Neural cell (in vitro differentiated cells): ENCODE data around the gene DHRS3. TPM values are rescaled to one million over a fixed set of nuclear protein-coding genes. Genes with fewer than 3 reads are reported as not detected.

Source experiments
- H2AFZ ChIP-seq: fragments of 200-600, 300-800 bp; sonication (generic), shearing (Covaris generic); 2 replicates; pipeline ENCODE4 v1.6.0; 2014; ENCODE audit warnings: low read depth, mild to moderate bottlenecking, antibody characterized with exemption, low read length, moderate library complexity
- H3F3A ChIP-seq: fragments of 200-600 bp; shearing (Covaris generic); 2 replicates; pipeline ENCODE4 v1.6.1; 2016; ENCODE audit warnings: mild to moderate bottlenecking, moderate library complexity, mixed read lengths, antibody characterized with exemption, low read length; ENCODE audit not compliant: insufficient read depth, poor library complexity, severe bottlenecking
- H3K27ac ChIP-seq: fragments of 200-600, 300-800 bp; sonication (generic), shearing (Covaris generic); 2 replicates; pipeline ENCODE4 v1.5.1; 2014; ENCODE audit warnings: mild to moderate bottlenecking, low read length, moderate library complexity
- H3K27me3 ChIP-seq: fragments of 300-800, 200-600 bp; sonication (generic), shearing (Covaris generic); 2 replicates; pipeline ENCODE4 v1.6.0; 2014; ENCODE audit warnings: mild to moderate bottlenecking, low read depth, low read length, moderate library complexity; ENCODE audit not compliant: insufficient read depth
- H3K36me3 ChIP-seq: fragments of 300-800, 200-600 bp; sonication (generic), shearing (Covaris generic); 2 replicates; pipeline ENCODE4 v1.5.1; 2014; ENCODE audit warnings: mild to moderate bottlenecking, antibody characterized with exemption, low read length, moderate library complexity; ENCODE audit not compliant: insufficient read depth
- H3K4me2 ChIP-seq: fragments of 300-800, 200-600 bp; sonication (generic), shearing (Covaris generic); 2 replicates; pipeline ENCODE4 v1.6.0; 2014; ENCODE audit warnings: mild to moderate bottlenecking, low read length
- H3K4me3 ChIP-seq: fragments of 300-800, 200-600 bp; sonication (generic), shearing (Covaris generic); 2 replicates; pipeline ENCODE4 v1.5.1; 2014; ENCODE audit warnings: mild to moderate bottlenecking, low read length, moderate library complexity
- H3K79me2 ChIP-seq: fragments of 200-600 bp; shearing (Covaris generic); replicated peaks from 2 replicates; pipeline ENCODE4 v1.6.0; 2014; ENCODE audit warnings: mild to moderate bottlenecking, low read length, moderate library complexity; ENCODE audit not compliant: insufficient read depth
- H3K9ac ChIP-seq: fragments of 300-800, 200-600 bp; sonication (generic), shearing (Covaris generic); 2 replicates; pipeline ENCODE4 v1.6.1; 2016; ENCODE audit warnings: mild to moderate bottlenecking, low read length, mixed read lengths
- H3K9me2 ChIP-seq: fragments of 200-600 bp; shearing (Covaris generic); 2 replicates; pipeline ENCODE4 v1.6.1; 2016; ENCODE audit warnings: mild to moderate bottlenecking, low read length, mixed read lengths; ENCODE audit not compliant: insufficient read depth
- H3K9me3 ChIP-seq: fragments of 200-600, 300-800 bp; sonication (generic), shearing (Covaris generic); 2 replicates; pipeline ENCODE4 v1.6.1; 2016; ENCODE audit warnings: mild to moderate bottlenecking, mixed run types, low read length, moderate library complexity, mixed read lengths
- H4K20me1 ChIP-seq: fragments of 200-600 bp; shearing (Covaris generic); 2 replicates; pipeline ENCODE4 v1.6.1; 2016; ENCODE audit warnings: mild to moderate bottlenecking, mixed run types; ENCODE audit not compliant: insufficient read depth
- CTCF ChIP-seq: fragments of 450-650 bp; IDR thresholded peaks from 2 replicates; pipeline ENCODE4 v1.5.1; 2014; ENCODE audit warnings: antibody characterized with exemption, mild to moderate bottlenecking, moderate library complexity; ENCODE audit not compliant: poor library complexity, severe bottlenecking
- EP300 ChIP-seq: fragments of 450-650 bp; conservative IDR thresholded peaks from 2 replicates; pipeline ENCODE4 v1.6.1; 2014; ENCODE audit warnings: antibody characterized with exemption, mild to moderate bottlenecking, moderate library complexity; ENCODE audit not compliant: poor library complexity, severe bottlenecking
- EZH2 ChIP-seq: fragments of 200-600, 300-800 bp; shearing (Covaris generic), sonication (generic); IDR thresholded peaks from 2 replicates; pipeline ENCODE4 v1.6.1; 2014; ENCODE audit warnings: antibody characterized with exemption, low read length, borderline replicate concordance, mild to moderate bottlenecking; ENCODE audit not compliant: insufficient read depth, poor library complexity, severe bottlenecking
- MXI1 ChIP-seq: fragments of 450-650 bp; conservative IDR thresholded peaks from 2 replicates; pipeline ENCODE4 v1.6.1; 2014; ENCODE audit warnings: antibody characterized with exemption, mild to moderate bottlenecking; ENCODE audit not compliant: poor library complexity, severe bottlenecking
- POLR2AphosphoS5 ChIP-seq: IDR thresholded peaks from 2 replicates; pipeline ENCODE4 v1.6.1; 2012
- RAD21 ChIP-seq: fragments of 450-650 bp; conservative IDR thresholded peaks from 2 replicates; pipeline ENCODE4 v1.6.1; 2014; ENCODE audit warnings: antibody characterized with exemption, mild to moderate bottlenecking, moderate library complexity
- REST ChIP-seq: IDR thresholded peaks from 2 replicates; pipeline ENCODE4 v1.6.1; 2012; ENCODE audit warnings: borderline replicate concordance
- SMC3 ChIP-seq: fragments of 450-650 bp; conservative IDR thresholded peaks from 2 replicates; pipeline ENCODE4 v1.6.1; 2014; ENCODE audit warnings: antibody characterized with exemption, mild to moderate bottlenecking, moderate library complexity; ENCODE audit not compliant: poor library complexity
- TAF1 ChIP-seq: IDR thresholded peaks from 2 replicates; pipeline ENCODE4 v1.6.1; 2012; ENCODE audit warnings: low read depth
- polyA plus RNA-seq: library from polyadenylated mRNA; depleted of rRNA; stranded (reverse); fragments of >200 nt; gene quantifications from 2 replicates; pipeline ENCODE4 v1.2.3, GENCODE V29; 2014

The DHRS3 gene
- polyA plus RNA-seq, 1 donor from 2014 or later: 0.22 TPM

- H3K4me2 ChIP-seq: no peak overlapping the region
- H3F3A ChIP-seq: no peaks in the 10 kb centered on the region
- H4K20me1 ChIP-seq: no peaks in the 10 kb centered on the region
- no peak overlapping the region for H3K4me3 ChIP-seq
- H3K9ac ChIP-seq: no peak overlapping the region
- no peak overlapping the region for H2AFZ ChIP-seq
- no peaks in the 10 kb centered on the region for H3K9me2 ChIP-seq
- H3K27ac ChIP-seq: no peak overlapping the region
- no peaks in the 10 kb centered on the region for H3K79me2 ChIP-seq
- no peak for TF ChIP-seq CTCF
- no peak for TF ChIP-seq EZH2
- H3K36me3 ChIP-seq: no peaks in the 10 kb centered on the region
- no peaks in the 10 kb centered on the region for H3K9me3 ChIP-seq
- H3K27me3 ChIP-seq: no peaks in the 10 kb centered on the region
These were observed 60.8 kb downstream of the DHRS3 start for GRCh38 chr1:12556957-12557935.

GRCh38 chr1:12556368-12556930 is 61.6 kb downstream of the DHRS3 start:
- H3F3A ChIP-seq: no peaks in the 10 kb centered on the region
- no peak overlapping the region for H3K27ac ChIP-seq
- H3K4me3 ChIP-seq: no peak overlapping the region
- no peaks in the 10 kb centered on the region for H3K79me2 ChIP-seq
- no peak overlapping the region for H3K4me2 ChIP-seq
- H3K27me3 ChIP-seq: no peaks in the 10 kb centered on the region
- H4K20me1 ChIP-seq: no peaks in the 10 kb centered on the region
- H3K9me3 ChIP-seq: no peaks in the 10 kb centered on the region
- TF ChIP-seq MXI1 (no peak), EP300 (no peak), EZH2 (no peak), SMC3 (no peak), CTCF (no peak), RAD21 (no peak), REST (no peak), TAF1 (no peak), POLR2AphosphoS5 (no peak)
- H2AFZ ChIP-seq: no peak overlapping the region
- no peaks in the 10 kb centered on the region for H3K36me3 ChIP-seq
- no peaks in the 10 kb centered on the region for H3K9me2 ChIP-seq
- H3K9ac ChIP-seq: no peak overlapping the region
